Measurements from ENCODE around the gene KCNA10. TPM values are rescaled to one million over a fixed set of nuclear protein-coding genes. Genes with fewer than 3 reads are reported as not detected.

KCNA10 gene
- total RNA-seq, 1 donor from 2014 or later = not detected

- TF ChIP-seq CTCF (IDR thresholded peaks at IDR 0.05) = no peak
- no peak overlapping the region for H3K4me3 Mint-ChIP-seq (ENCODE audit: unreplicated experiment)
- H3K4me1 Mint-ChIP-seq (ENCODE audit: low read depth) = no peaks in the 10 kb centered on the region
- DNase-seq (ENCODE audit: low spot score) = no peak
- H3K27ac Mint-ChIP-seq (ENCODE audit: unreplicated experiment) = no peak overlapping the region
- H3K36me3 Mint-ChIP-seq (ENCODE audit: low read depth) = no peaks in the 10 kb centered on the region
- H3K9me3 Mint-ChIP-seq (ENCODE audit: low read depth) = no peaks in the 10 kb centered on the region
- H3K27me3 Mint-ChIP-seq (ENCODE audit: low read depth) = peaks cover 72% of the 10 kb centered on the region
Observed at GRCh38 chr1:110525249-110525595, 6.2 kb upstream of the KCNA10 start.

GRCh38 chr1:110524311-110525248 is 5.6 kb upstream of the KCNA10 start:
- no peaks in the 10 kb centered on the region for H3K4me1 Mint-ChIP-seq (ENCODE audit: low read depth)
- no peaks in the 10 kb centered on the region for H3K36me3 Mint-ChIP-seq (ENCODE audit: low read depth)
- peaks cover 70% of the 10 kb centered on the region for H3K27me3 Mint-ChIP-seq (ENCODE audit: low read depth)
- no peak overlapping the region for H3K27ac Mint-ChIP-seq (ENCODE audit: unreplicated experiment)
- TF ChIP-seq CTCF (IDR thresholded peaks at IDR 0.05) = peak; percentile 81
- DNase-seq (ENCODE audit: low spot score) = peak; percentile 55
- no peaks in the 10 kb centered on the region for H3K9me3 Mint-ChIP-seq (ENCODE audit: low read depth)
- H3K4me3 Mint-ChIP-seq (ENCODE audit: unreplicated experiment) = no peak overlapping the region

- no peaks in the 10 kb centered on the region for H3K4me1 Mint-ChIP-seq (ENCODE audit: low read depth)
- no peak overlapping the region for H3K4me3 Mint-ChIP-seq (ENCODE audit: unreplicated experiment)
- no peak for TF ChIP-seq CTCF (IDR thresholded peaks at IDR 0.05)
- peaks cover 58% of the 10 kb centered on the region for H3K27me3 Mint-ChIP-seq (ENCODE audit: low read depth)
- peak; percentile 24 for DNase-seq (ENCODE audit: low spot score)
- H3K9me3 Mint-ChIP-seq (ENCODE audit: low read depth) = no peaks in the 10 kb centered on the region
- no peak overlapping the region for H3K27ac Mint-ChIP-seq (ENCODE audit: unreplicated experiment)
- H3K36me3 Mint-ChIP-seq (ENCODE audit: low read depth) = no peaks in the 10 kb centered on the region
Observed at GRCh38 chr1:110523011-110523410, 4.0 kb upstream of the KCNA10 start.

- H3K36me3 Mint-ChIP-seq (ENCODE audit: low read depth) = no peaks in the 10 kb centered on the region
- no peak for TF ChIP-seq CTCF (IDR thresholded peaks at IDR 0.05)
- H3K27me3 Mint-ChIP-seq (ENCODE audit: low read depth) = peaks cover 58% of the 10 kb centered on the region
- H3K9me3 Mint-ChIP-seq (ENCODE audit: low read depth) = peaks cover 3% of the 10 kb centered on the region
- H3K4me3 Mint-ChIP-seq (ENCODE audit: unreplicated experiment) = no peak overlapping the region
- no peak for DNase-seq (ENCODE audit: low spot score)
- H3K4me1 Mint-ChIP-seq (ENCODE audit: low read depth) = no peaks in the 10 kb centered on the region
- no peak overlapping the region for H3K27ac Mint-ChIP-seq (ENCODE audit: unreplicated experiment)
Observed at GRCh38 chr1:110522560-110522959, 3.6 kb upstream of the KCNA10 start.

GRCh38 chr1:110520827-110521226 is 1.9 kb upstream of the KCNA10 start:
- Mint-ChIP-seq H3K27ac (ENCODE audit: unreplicated experiment) (no peak overlapping the region), H3K4me3 (ENCODE audit: unreplicated experiment) (no peak overlapping the region), H3K36me3 (ENCODE audit: low read depth) (no peaks in the 10 kb centered on the region), H3K27me3 (ENCODE audit: low read depth) (peaks cover 44% of the 10 kb centered on the region), H3K4me1 (ENCODE audit: low read depth) (no peaks in the 10 kb centered on the region), H3K9me3 (ENCODE audit: low read depth) (peaks cover 5% of the 10 kb centered on the region)
- no peak for DNase-seq (ENCODE audit: low spot score)
- no peak for TF ChIP-seq CTCF (IDR thresholded peaks at IDR 0.05)

Measured in chondrocyte (in vitro differentiated cells).